K562 (cell line): ENCODE data around the gene CYP2D6. TPM values are rescaled to one million over a fixed set of nuclear protein-coding genes. Genes with fewer than 3 reads are reported as not detected.

Experiments used
- GATAD2A ChIP-seq: fragments of 450-650 bp; IDR thresholded peaks from 2 replicates; pipeline ENCODE4 v1.6.1; 2017
- PTTG1 ChIP-seq: fragments of 450-650 bp; IDR thresholded peaks from 2 replicates; pipeline ENCODE4 v1.6.1; 2016; ENCODE audit warnings: low read depth, mild to moderate bottlenecking, missing genetic modification characterization, missing compliant biosample characterization
- SAP30 ChIP-seq: fragments of 200-600 bp; sonication (generic); IDR thresholded peaks from 2 replicates; pipeline ENCODE4 v1.6.1; 2012; ENCODE audit warnings: borderline replicate concordance, low read depth, mild to moderate bottlenecking, moderate library complexity, low read length, control low read depth, inconsistent platforms; ENCODE audit not compliant: insufficient read depth, poor library complexity, severe bottlenecking
- polyA plus RNA-seq, 8 experiments: library from polyadenylated mRNA; depleted of rRNA in 4 of 8; stranded (reverse) in 5 of 8; unstranded in 3 of 8; fragments of >200 nt; fragmentation: Nextera tagmentation in 2 of 8; fragmentation: Illumina TruSeq in 1 of 8; extraction: Ambion mirVana in 2 of 8; extraction: Trizol in 1 of 8; gene quantifications; 2 replicates each; pipeline versions ENCODE4 v1.2.1 to v1.2.3, GENCODE V29; 2011 to 2014; ENCODE audit warnings: inconsistent platforms in 1 of 8, missing spikeins in 1 of 8
- total RNA-seq, 7 experiments: library from RNA; depleted of rRNA in 6 of 7; stranded (reverse); fragments of >200 nt in 6 of 7; fragmentation: Illumina TruSeq in 2 of 7; extraction: Trizol in 2 of 7; gene quantifications; 2 replicates each; pipeline versions ENCODE4 v1.2.1 to v1.2.3, GENCODE V29; 2011 to 2021; ENCODE audit warnings: low replicate concordance in 1 of 7
- TF ChIP-seq, protein P1 (sequence below), 2 experiments: fragments of 450-650 bp in 1 of 2; sonication (generic) in 1 of 2; formaldehyde crosslinking in 1 of 2; IDR thresholded peaks; 2 replicates each; pipeline versions ENCODE4 v1.7.1 to v1.9.0; 2016 to 2022; ENCODE audit warnings: inconsistent platforms in 1 of 2, mild to moderate bottlenecking in 1 of 2, missing genetic modification reagents in 1 of 2
- TF ChIP-seq, protein P2 (sequence below): sonication (generic); formaldehyde crosslinking; IDR thresholded peaks from 2 replicates; pipeline ENCODE4 v1.8.0; 2022; ENCODE audit warnings: mild to moderate bottlenecking, missing genetic modification reagents

Gene CYP2D6
- total and polyA plus RNA-seq, 9 of the 15 experiments (the other 6 are each of a cell fraction or from before 2014, with no cell fraction given): 0.04 to 0.20 (median 0.09) TPM; not detected in 5

GRCh38 chr22:42167066-42167465 is 36.5 kb upstream of the CYP2D6 start (continued):
- TF ChIP-seq, protein P1, sequence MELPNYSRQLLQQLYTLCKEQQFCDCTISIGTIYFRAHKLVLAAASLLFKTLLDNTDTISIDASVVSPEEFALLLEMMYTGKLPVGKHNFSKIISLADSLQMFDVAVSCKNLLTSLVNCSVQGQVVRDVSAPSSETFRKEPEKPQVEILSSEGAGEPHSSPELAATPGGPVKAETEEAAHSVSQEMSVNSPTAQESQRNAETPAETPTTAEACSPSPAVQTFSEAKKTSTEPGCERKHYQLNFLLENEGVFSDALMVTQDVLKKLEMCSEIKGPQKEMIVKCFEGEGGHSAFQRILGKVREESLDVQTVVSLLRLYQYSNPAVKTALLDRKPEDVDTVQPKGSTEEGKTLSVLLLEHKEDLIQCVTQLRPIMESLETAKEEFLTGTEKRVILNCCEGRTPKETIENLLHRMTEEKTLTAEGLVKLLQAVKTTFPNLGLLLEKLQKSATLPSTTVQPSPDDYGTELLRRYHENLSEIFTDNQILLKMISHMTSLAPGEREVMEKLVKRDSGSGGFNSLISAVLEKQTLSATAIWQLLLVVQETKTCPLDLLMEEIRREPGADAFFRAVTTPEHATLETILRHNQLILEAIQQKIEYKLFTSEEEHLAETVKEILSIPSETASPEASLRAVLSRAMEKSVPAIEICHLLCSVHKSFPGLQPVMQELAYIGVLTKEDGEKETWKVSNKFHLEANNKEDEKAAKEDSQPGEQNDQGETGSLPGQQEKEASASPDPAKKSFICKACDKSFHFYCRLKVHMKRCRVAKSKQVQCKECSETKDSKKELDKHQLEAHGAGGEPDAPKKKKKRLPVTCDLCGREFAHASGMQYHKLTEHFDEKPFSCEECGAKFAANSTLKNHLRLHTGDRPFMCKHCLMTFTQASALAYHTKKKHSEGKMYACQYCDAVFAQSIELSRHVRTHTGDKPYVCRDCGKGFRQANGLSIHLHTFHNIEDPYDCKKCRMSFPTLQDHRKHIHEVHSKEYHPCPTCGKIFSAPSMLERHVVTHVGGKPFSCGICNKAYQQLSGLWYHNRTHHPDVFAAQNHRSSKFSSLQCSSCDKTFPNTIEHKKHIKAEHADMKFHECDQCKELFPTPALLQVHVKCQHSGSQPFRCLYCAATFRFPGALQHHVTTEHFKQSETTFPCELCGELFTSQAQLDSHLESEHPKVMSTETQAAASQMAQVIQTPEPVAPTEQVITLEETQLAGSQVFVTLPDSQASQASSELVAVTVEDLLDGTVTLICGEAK (IDR thresholded peaks at IDR 0.05): no peak
- TF ChIP-seq, protein P1 (CRISPR knock-in tag; IDR thresholded peaks at IDR 0.05): no peak
- no peak for TF ChIP-seq GATAD2A
- no peak for TF ChIP-seq PTTG1 (tag)
- TF ChIP-seq, protein P2, sequence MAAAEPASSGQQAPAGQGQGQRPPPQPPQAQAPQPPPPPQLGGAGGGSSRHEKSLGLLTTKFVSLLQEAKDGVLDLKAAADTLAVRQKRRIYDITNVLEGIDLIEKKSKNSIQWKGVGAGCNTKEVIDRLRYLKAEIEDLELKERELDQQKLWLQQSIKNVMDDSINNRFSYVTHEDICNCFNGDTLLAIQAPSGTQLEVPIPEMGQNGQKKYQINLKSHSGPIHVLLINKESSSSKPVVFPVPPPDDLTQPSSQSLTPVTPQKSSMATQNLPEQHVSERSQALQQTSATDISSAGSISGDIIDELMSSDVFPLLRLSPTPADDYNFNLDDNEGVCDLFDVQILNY: no peak
- no peak for TF ChIP-seq SAP30
